C4-2B (cell line): ENCODE results near the gene COA8.

ENCODE experiments used
- ZFX ChIP-seq: fragments of 450-650 bp; IDR thresholded peaks from 2 replicates; pipeline ENCODE4 v1.6.1; 2017
- TF ChIP-seq, protein P1 (sequence below): fragments of 450-650 bp; conservative IDR thresholded peaks from 2 replicates; pipeline ENCODE4 v1.5.1; 2017; ENCODE audit warnings: mild to moderate bottlenecking

- TF ChIP-seq, protein P1, sequence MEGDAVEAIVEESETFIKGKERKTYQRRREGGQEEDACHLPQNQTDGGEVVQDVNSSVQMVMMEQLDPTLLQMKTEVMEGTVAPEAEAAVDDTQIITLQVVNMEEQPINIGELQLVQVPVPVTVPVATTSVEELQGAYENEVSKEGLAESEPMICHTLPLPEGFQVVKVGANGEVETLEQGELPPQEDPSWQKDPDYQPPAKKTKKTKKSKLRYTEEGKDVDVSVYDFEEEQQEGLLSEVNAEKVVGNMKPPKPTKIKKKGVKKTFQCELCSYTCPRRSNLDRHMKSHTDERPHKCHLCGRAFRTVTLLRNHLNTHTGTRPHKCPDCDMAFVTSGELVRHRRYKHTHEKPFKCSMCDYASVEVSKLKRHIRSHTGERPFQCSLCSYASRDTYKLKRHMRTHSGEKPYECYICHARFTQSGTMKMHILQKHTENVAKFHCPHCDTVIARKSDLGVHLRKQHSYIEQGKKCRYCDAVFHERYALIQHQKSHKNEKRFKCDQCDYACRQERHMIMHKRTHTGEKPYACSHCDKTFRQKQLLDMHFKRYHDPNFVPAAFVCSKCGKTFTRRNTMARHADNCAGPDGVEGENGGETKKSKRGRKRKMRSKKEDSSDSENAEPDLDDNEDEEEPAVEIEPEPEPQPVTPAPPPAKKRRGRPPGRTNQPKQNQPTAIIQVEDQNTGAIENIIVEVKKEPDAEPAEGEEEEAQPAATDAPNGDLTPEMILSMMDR, result no peak
- TF ChIP-seq ZFX, result no peak
These were observed 26.1 kb upstream of the COA8 start for GRCh38 chr14:103536693-103537092.
